HUES6 (cell line): ENCODE results near the gene POLD4.
"Not testable (repeated sequence)": the region's sequence is repeated elsewhere in the genome, so short reads cannot be mapped to it uniquely, and the experiment has no call there.

Experiments used
- H3K27ac ChIP-seq: 2 replicates; pipeline ENCODE4 v1.7.0; 2013; ENCODE audit warnings: low read depth, mild to moderate bottlenecking, low read length, inconsistent platforms
- H3K27me3 ChIP-seq: 2 replicates; pipeline ENCODE4 v1.6.1; 2013; ENCODE audit warnings: low read length; ENCODE audit not compliant: control insufficient read depth, insufficient read depth
- H3K36me3 ChIP-seq: 2 replicates; pipeline ENCODE4 v1.6.1; 2013; ENCODE audit warnings: low read length; ENCODE audit not compliant: control insufficient read depth, insufficient read depth
- H3K4me1 ChIP-seq: 2 replicates; pipeline ENCODE4 v1.6.1; 2013; ENCODE audit warnings: low read length; ENCODE audit not compliant: control insufficient read depth, insufficient read depth
- H3K4me3 ChIP-seq: 2 replicates; pipeline ENCODE4 v1.5.1; 2013; ENCODE audit warnings: low read depth, low read length
- H3K9ac ChIP-seq: one replicate; pipeline ENCODE4 v1.6.1; 2013; ENCODE audit warnings: mild to moderate bottlenecking, low read length
- H3K9me3 ChIP-seq: 2 replicates; pipeline ENCODE4 v1.6.1; 2013; ENCODE audit warnings: low read depth, low read length; ENCODE audit not compliant: control insufficient read depth, insufficient read depth

POLD4 gene

GRCh38 chr11:67353317-67354074 lies at the start of gene POLD4:
Gene POLD4, minus strand, starts transcription at chr11:67353546. Its CDS starts 147 bp downstream, at chr11:67353399.
- no peaks in the 10 kb centered on the region for H3K27me3 ChIP-seq
- peak within 1 kb of the TSS; percentile 83 for H3K4me3 ChIP-seq
- H3K9me3 ChIP-seq, result no peaks in the 10 kb centered on the region
- peak within 1 kb of the TSS; percentile 78 for H3K9ac ChIP-seq
- H3K36me3 ChIP-seq, result no peaks in the 10 kb centered on the region
- peak within 1 kb of the TSS; percentile 59; the same call in 1 of the 2 replicates for H3K27ac ChIP-seq
- H3K4me1 ChIP-seq, result peaks cover 31% of the 10 kb centered on the region

- Histone ChIP-seq H3K36me3 (peaks cover 23% of the 10 kb centered on the region), H3K4me1 (peaks cover 15% of the 10 kb centered on the region)
- not testable (repeated sequence) for H3K9me3 ChIP-seq, H3K4me3 ChIP-seq, H3K27me3 ChIP-seq, H3K9ac ChIP-seq, H3K27ac ChIP-seq
Measured at GRCh38 chr11:67403085-67403484, 49.7 kb upstream of the POLD4 start.

- not testable (repeated sequence) for H3K9me3 ChIP-seq, H3K27me3 ChIP-seq, H3K9ac ChIP-seq
- H3K27ac ChIP-seq, result peak overlapping the region; percentile 59; the same call in 1 of the 2 replicates
- peak overlapping the region; percentile 33 for H3K4me3 ChIP-seq
- H3K36me3 ChIP-seq, result peaks cover 30% of the 10 kb centered on the region
- peaks cover 20% of the 10 kb centered on the region for H3K4me1 ChIP-seq
Measured at GRCh38 chr11:67402192-67402839, 49.0 kb upstream of the POLD4 start.

DNA sequence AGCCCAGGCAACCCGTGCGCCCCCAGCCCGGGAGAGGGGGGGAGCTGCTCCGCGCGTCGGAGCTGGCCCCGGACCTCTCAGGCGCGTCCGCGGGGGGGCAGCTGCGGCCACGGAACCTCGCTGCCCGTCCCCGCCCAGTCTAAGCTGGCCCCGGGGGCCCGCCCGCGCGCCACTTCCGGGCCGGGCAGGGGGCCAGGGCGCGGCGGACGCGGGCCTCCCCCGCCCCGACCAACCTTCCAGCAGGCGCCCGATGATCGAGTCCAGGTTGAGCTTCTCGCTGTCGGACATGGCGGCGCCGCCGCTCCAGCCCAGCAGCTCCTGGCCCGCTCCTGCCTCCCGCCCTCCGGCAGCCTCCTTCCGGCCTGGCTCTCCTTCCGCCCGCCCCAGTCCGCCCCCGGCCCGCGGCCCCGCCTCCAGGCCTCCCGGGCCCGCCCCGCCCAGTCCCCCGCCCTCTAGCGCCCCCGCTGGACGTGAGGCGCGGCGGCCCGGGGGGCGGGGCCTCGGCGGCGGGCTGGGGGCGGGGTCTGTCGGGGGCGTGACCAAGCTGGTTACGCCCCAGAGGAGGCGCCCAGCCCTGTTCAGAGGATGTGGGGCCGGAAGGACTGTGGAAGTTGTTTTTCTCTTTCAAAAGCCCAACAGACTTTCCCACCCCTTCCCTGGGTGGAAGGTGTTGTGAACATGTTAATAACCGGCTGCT lies 48.3 kb upstream of the POLD4 start, which contains the start of gene PPP1CA:
TSS of gene PPP1CA (minus strand) at position 364 of the 697 bp plus-strand sequence. CDS start at position 288, 76 bp downstream.
- H3K27me3 ChIP-seq, result no peaks in the 10 kb centered on the region
- peaks cover 23% of the 10 kb centered on the region for H3K4me1 ChIP-seq
- no peaks in the 10 kb centered on the region for H3K9me3 ChIP-seq
- peak within 1 kb of the TSS; percentile 85 for H3K4me3 ChIP-seq
- H3K36me3 ChIP-seq, result peaks cover 33% of the 10 kb centered on the region
- H3K27ac ChIP-seq, result peak within 1 kb of the TSS; percentile 89
- H3K9ac ChIP-seq, result peak within 1 kb of the TSS; percentile 90

DNA sequence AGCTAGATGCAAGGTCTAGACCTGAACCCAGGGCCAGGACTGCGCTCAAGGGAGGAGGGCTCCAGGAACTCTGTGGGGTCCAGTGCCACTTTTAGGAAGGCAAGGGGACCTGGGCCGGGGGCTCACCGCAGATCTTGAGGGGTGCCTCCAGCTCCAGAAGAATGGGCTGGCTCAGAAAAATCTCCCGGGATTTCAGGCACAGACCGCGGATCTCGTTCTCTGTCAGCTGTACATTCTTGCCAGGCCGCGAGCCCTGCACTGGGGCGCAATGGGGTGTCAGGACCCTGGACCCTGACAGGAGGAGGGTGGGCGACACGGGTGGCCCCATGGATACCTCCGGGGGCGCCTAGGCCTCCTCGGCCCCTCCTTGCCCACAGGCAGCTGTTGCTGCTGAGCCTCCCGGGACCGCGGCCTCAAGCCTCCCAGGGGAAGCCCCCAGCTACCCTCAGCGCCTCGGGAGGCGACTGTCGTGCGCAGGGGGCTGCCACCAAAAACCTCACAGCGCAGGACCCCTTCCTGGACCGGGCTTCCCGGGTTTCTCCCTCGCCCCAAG lies 47.7 kb upstream of the POLD4 start:
- H3K27ac ChIP-seq, result peak overlapping the region; percentile 89
- H3K4me3 ChIP-seq, result peak overlapping the region; percentile 85
- no peaks in the 10 kb centered on the region for H3K9me3 ChIP-seq
- peak overlapping the region; percentile 90 for H3K9ac ChIP-seq
- no peaks in the 10 kb centered on the region for H3K27me3 ChIP-seq
- H3K4me1 ChIP-seq, result peaks cover 30% of the 10 kb centered on the region
- peaks cover 37% of the 10 kb centered on the region for H3K36me3 ChIP-seq

GRCh38 chr11:67400251-67400941 lies 47.0 kb upstream of the POLD4 start:
- H3K27me3 ChIP-seq, result no peaks in the 10 kb centered on the region

DNA sequence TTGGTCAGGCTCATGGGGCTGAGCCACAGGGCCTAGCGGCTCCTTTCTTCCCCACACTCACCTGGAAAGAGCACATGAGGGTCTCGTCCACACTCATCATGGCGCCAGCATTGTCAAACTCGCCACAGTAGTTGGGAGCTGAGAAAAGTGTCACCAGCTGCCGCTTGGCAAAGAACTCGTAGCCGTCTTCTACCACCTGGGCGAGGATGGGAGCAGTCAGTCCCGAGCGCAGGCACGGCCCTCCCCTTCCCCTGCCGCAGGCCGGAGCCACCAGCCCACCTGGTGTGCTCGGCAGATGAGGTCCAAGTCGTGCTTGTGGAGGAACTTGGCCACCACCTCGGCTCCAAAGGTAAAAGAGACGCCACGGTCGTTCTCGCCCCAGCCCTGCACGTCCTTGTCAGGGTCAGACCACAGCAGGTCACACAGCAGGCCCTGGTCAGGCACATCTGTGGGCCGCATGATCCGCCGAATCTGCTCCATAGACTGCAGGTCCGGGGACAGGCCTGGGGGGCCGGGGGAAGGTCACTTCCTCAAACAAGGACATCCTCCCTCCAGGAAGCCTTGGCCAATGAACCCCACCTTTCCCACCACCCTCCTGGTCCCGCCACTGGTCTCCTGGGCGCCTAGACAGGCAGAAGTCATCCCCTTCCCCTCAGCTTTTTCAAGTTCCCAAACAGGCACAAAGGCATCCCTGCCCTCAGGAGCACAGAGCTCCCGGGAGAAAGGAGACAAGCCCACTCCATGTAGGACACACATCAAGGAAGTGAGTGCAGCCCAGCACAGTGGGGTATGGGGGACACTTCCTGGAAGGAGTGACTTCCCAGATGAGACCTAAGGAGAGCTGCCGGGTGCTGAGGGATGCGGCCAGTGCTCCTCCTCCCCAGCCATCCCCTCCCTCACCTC lies 45.6 kb upstream of the POLD4 start:
- H3K36me3 ChIP-seq, result peaks cover 50% of the 10 kb centered on the region
- peaks cover 32% of the 10 kb centered on the region for H3K4me1 ChIP-seq
- H3K27ac ChIP-seq, result no peak overlapping the region
- no peaks in the 10 kb centered on the region for H3K27me3 ChIP-seq
- H3K9me3 ChIP-seq, result no peaks in the 10 kb centered on the region
- no peak overlapping the region for H3K9ac ChIP-seq
- H3K4me3 ChIP-seq, result no peak overlapping the region

More at GRCh38 chr11:67400251-67400941, 47.0 kb upstream of the POLD4 start:
- H3K4me3 ChIP-seq, result peak overlapping the region; percentile 85
- H3K27ac ChIP-seq, result no peak overlapping the region; the same call in 1 of the 2 replicates
- H3K9me3 ChIP-seq, result no peaks in the 10 kb centered on the region
- H3K9ac ChIP-seq, result peak overlapping the region; percentile 90
- H3K36me3 ChIP-seq, result peaks cover 42% of the 10 kb centered on the region
- peaks cover 32% of the 10 kb centered on the region for H3K4me1 ChIP-seq

GRCh38 chr11:67397986-67398660 lies 44.8 kb upstream of the POLD4 start:
- Histone ChIP-seq H3K4me1 (peaks cover 32% of the 10 kb centered on the region), H3K36me3 (peaks cover 55% of the 10 kb centered on the region), H3K9me3 (no peaks in the 10 kb centered on the region), H3K9ac (no peak overlapping the region), H3K27ac (no peak overlapping the region), H3K27me3 (no peaks in the 10 kb centered on the region), H3K4me3 (no peak overlapping the region)

DNA sequence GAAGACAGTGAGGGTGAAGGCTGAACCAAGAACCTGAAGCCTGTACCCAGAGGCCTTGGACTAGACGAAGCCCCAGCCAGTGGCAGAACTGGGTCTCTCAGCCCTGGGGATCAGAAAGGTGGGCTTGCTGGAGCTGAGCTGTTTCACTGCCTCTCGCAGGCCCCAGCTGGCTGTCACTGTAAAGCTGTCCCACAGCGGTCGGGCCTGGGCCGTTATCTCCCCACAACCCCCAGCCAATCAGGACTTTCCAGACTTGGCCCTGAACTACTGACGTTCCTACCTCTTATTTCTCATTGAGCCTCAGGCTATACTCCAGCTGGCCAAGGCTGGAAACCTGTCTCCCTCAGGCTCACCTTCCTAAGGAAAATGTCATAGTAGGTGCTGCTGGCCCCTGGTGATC lies 44.2 kb upstream of the POLD4 start:
- Histone ChIP-seq H3K36me3 (peaks cover 55% of the 10 kb centered on the region), H3K4me3 (no peak overlapping the region), H3K4me1 (peaks cover 35% of the 10 kb centered on the region), H3K27me3 (no peaks in the 10 kb centered on the region), H3K9me3 (no peaks in the 10 kb centered on the region), H3K9ac (no peak overlapping the region), H3K27ac (peak overlapping the region; percentile 12; the same call in 1 of the 2 replicates)
